HT-29 (cell line): ENCODE measurements around the gene NOX5. TPM values are rescaled to one million over a fixed set of nuclear protein-coding genes. Genes with fewer than 3 reads are reported as not detected.

ENCODE experiments used
- DNase-seq: peaks from one replicate; pipeline ENCODE4 v3.0.0-alpha.2; 2015; ENCODE audit warnings: low spot score
- total RNA-seq: library from RNA; depleted of rRNA; stranded (reverse); fragments of >200 nt; shearing (Covaris generic); gene quantifications from 2 replicates; pipeline ENCODE4 v1.2.3, GENCODE V29; 2014

The NOX5 gene
- total RNA-seq, 1 experiment from 2014 or later, result not detected

GRCh38 chr15:68990231-68990991 is 24.1 kb upstream of the NOX5 start:
- no peak for DNase-seq

- no peak for DNase-seq
Observed at GRCh38 chr15:68990992-68991500, 23.4 kb upstream of the NOX5 start.

GRCh38 chr15:68991723-68992122 is 22.8 kb upstream of the NOX5 start:
- DNase-seq, result no peak

- DNase-seq, result no peak
Observed at GRCh38 chr15:68992696-68993095, 21.8 kb upstream of the NOX5 start.

- DNase-seq, result no peak
Observed at GRCh38 chr15:68993276-68993675, 21.2 kb upstream of the NOX5 start.

- no peak for DNase-seq
Observed at GRCh38 chr15:68994149-68994548, 20.3 kb upstream of the NOX5 start.

GRCh38 chr15:68994981-68995761 is 19.3 kb upstream of the NOX5 start:
- no peak for DNase-seq

GRCh38 chr15:68997050-68997449 is 17.4 kb upstream of the NOX5 start:
- no peak for DNase-seq

- no peak for DNase-seq
Observed at GRCh38 chr15:68997930-68998777, 16.3 kb upstream of the NOX5 start.

- no peak for DNase-seq
Observed at GRCh38 chr15:68999091-68999490, 15.4 kb upstream of the NOX5 start.

- no peak for DNase-seq
Observed at GRCh38 chr15:69000091-69000490, 14.4 kb upstream of the NOX5 start.

GRCh38 chr15:69000725-69001503 is 13.6 kb upstream of the NOX5 start:
- DNase-seq, result no peak

- DNase-seq, result no peak
Observed at GRCh38 chr15:69002783-69003182, 11.7 kb upstream of the NOX5 start.

- DNase-seq, result no peak
Observed at GRCh38 chr15:69004011-69004410, 10.5 kb upstream of the NOX5 start.

GRCh38 chr15:69008056-69008455 is 6.4 kb upstream of the NOX5 start:
- DNase-seq, result no peak

- no peak for DNase-seq
Observed at GRCh38 chr15:69009341-69009740, 5.2 kb upstream of the NOX5 start.

- DNase-seq, result no peak
Observed at GRCh38 chr15:69011641-69012040, 2.9 kb upstream of the NOX5 start.

- no peak for DNase-seq
Observed at GRCh38 chr15:69012761-69013364, 1.6 kb upstream of the NOX5 start.

GRCh38 chr15:69013726-69014406 is 629 bp upstream of the NOX5 start:
- DNase-seq, result no peak

GRCh38 chr15:69015591-69015990 is 1.1 kb downstream of the NOX5 start:
- DNase-seq, result no peak
